ENCODE measurements around the gene ADPGK.

The ADPGK gene

DNA sequence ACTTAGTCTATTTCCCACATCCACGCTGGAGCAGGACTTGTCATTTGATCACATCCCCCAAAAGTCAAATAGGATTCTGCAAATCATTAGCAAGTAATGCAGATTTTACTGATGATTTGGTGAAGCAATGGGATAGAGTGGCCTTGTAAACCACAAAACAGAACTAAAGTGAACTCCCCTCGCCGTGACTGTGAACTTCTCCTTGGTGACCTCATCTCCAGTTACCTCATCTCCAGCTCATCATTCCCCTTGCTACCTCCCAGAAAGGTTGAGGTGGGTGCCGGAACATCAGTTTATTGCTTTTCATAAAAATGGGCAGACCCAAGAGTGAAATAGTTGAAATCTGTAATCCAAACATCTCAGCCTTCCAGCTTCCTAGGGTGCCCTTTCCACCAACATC lies 36.7 kb upstream of the ADPGK start:
- Histone ChIP-seq H3K9ac (ENCODE audit: low read depth, low read length, poor library complexity, severe bottlenecking) (no peak overlapping the region), H3K79me2 (ENCODE audit: insufficient read depth, low read length) (no peaks in the 10 kb centered on the region), H3K4me1 (ENCODE audit: insufficient read depth, low read length, poor library complexity, severe bottlenecking) (no peaks in the 10 kb centered on the region), H3K9me3 (ENCODE audit: insufficient read depth, low read depth, low read length) (no peaks in the 10 kb centered on the region), H3K27me3 (ENCODE audit: insufficient read depth, low read length, poor library complexity, severe bottlenecking) (no peaks in the 10 kb centered on the region), H2AFZ (ENCODE audit: low read length) (no peak overlapping the region), H3K9me2 (replicated peaks; ENCODE audit: low read depth, low read length) (no peaks in the 10 kb centered on the region), H3K4me3 (ENCODE audit: low read length, poor library complexity, severe bottlenecking) (no peak overlapping the region), H3F3A (ENCODE audit: low read depth) (no peaks in the 10 kb centered on the region), H4K20me1 (ENCODE audit: insufficient read depth, low read length, poor library complexity, severe bottlenecking) (no peaks in the 10 kb centered on the region), H3K36me3 (ENCODE audit: insufficient read depth, low read length) (no peaks in the 10 kb centered on the region), H3K4me2 (ENCODE audit: low read depth, low read length, poor library complexity, severe bottlenecking) (no peak overlapping the region)
- no peak for TF ChIP-seq EZH2phosphoT487 (IDR thresholded peaks at IDR 0.05; ENCODE audit: borderline replicate concordance)
- TF ChIP-seq, protein P1, sequence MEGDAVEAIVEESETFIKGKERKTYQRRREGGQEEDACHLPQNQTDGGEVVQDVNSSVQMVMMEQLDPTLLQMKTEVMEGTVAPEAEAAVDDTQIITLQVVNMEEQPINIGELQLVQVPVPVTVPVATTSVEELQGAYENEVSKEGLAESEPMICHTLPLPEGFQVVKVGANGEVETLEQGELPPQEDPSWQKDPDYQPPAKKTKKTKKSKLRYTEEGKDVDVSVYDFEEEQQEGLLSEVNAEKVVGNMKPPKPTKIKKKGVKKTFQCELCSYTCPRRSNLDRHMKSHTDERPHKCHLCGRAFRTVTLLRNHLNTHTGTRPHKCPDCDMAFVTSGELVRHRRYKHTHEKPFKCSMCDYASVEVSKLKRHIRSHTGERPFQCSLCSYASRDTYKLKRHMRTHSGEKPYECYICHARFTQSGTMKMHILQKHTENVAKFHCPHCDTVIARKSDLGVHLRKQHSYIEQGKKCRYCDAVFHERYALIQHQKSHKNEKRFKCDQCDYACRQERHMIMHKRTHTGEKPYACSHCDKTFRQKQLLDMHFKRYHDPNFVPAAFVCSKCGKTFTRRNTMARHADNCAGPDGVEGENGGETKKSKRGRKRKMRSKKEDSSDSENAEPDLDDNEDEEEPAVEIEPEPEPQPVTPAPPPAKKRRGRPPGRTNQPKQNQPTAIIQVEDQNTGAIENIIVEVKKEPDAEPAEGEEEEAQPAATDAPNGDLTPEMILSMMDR (conservative IDR thresholded peaks at IDR 0.05; ENCODE audit: low read length), result no peak

DNA sequence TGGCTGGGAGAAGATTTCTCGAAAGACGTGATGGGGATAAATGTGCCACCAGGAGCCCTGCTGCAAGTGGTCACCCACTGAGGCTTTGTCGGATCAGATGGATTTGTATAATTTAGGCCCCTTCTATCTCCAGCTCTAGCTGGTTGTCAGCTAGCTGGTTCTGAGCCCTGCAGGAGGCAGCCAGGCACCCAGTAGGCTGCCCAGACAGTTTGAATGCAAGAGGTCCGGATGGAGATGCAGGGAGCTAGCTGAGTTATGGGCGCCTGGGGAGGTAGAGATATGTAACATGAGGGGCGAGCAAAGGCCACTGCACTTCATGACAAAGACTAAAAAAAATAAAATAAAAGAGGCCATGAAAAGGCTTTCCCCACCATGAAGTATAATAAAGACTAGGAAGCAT lies 35.1 kb upstream of the ADPGK start:
- no peak overlapping the region for H2AFZ ChIP-seq (ENCODE audit: low read length)
- H3K4me1 ChIP-seq (ENCODE audit: insufficient read depth, low read length, poor library complexity, severe bottlenecking), result no peaks in the 10 kb centered on the region
- H3F3A ChIP-seq (ENCODE audit: low read depth), result no peaks in the 10 kb centered on the region
- H3K4me2 ChIP-seq (ENCODE audit: low read depth, low read length, poor library complexity, severe bottlenecking), result no peak overlapping the region
- H3K4me3 ChIP-seq (ENCODE audit: low read length, poor library complexity, severe bottlenecking), result no peak overlapping the region
- no peaks in the 10 kb centered on the region for H4K20me1 ChIP-seq (ENCODE audit: insufficient read depth, low read length, poor library complexity, severe bottlenecking)
- no peaks in the 10 kb centered on the region for H3K9me3 ChIP-seq (ENCODE audit: insufficient read depth, low read depth, low read length)
- no peaks in the 10 kb centered on the region for H3K36me3 ChIP-seq (ENCODE audit: insufficient read depth, low read length)
- H3K79me2 ChIP-seq (ENCODE audit: insufficient read depth, low read length), result no peaks in the 10 kb centered on the region
- H3K9ac ChIP-seq (ENCODE audit: low read depth, low read length, poor library complexity, severe bottlenecking), result no peak overlapping the region
- TF ChIP-seq EZH2phosphoT487 (IDR thresholded peaks at IDR 0.05; ENCODE audit: borderline replicate concordance), result no peak
- TF ChIP-seq, protein P1 (conservative IDR thresholded peaks at IDR 0.05; ENCODE audit: low read length), result no peak
- no peaks in the 10 kb centered on the region for H3K9me2 ChIP-seq (replicated peaks; ENCODE audit: low read depth, low read length)
- H3K27me3 ChIP-seq (ENCODE audit: insufficient read depth, low read length, poor library complexity, severe bottlenecking), result no peaks in the 10 kb centered on the region

DNA sequence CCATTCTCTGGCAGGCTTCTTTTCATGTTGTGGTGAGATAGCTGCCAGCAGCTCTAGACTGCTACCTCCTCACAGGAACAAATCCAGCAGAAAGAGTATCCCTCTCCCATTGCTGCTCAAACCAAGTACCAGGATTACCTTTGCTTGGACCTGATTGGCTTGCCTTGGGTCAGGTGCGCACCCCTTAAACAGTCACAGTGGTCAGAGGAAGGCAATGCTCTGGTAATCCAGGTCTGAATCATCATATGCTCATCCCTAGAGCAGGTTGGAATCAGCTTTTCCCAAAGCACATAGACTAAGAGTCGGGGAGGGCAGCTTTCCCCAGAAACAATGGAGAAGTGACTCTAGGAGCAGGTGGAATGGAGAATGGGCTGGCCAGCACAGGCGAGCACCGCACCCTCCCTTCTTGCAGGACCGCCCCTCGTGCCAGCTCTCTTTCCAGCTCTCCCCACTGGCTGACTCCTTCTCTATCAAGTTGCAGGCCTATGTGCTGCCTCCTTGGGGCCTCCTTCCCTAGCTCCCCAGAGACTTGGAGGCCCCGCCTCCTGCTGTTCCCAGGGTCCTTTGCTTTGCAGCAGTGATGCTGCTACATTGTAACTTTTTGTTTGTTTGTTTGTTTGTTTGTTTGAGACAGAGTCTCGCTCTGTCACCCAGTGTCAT lies 29.9 kb upstream of the ADPGK start:
- H2AFZ ChIP-seq (ENCODE audit: low read length), result no peak overlapping the region
- TF ChIP-seq, protein P1 (conservative IDR thresholded peaks at IDR 0.05; ENCODE audit: low read length), result no peak
- no peak for TF ChIP-seq EZH2phosphoT487 (IDR thresholded peaks at IDR 0.05; ENCODE audit: borderline replicate concordance)

More for the DNA sequence above, 29.9 kb upstream of the ADPGK start:
- Histone ChIP-seq H3K36me3 (ENCODE audit: insufficient read depth, low read length) (no peaks in the 10 kb centered on the region), H3K9ac (ENCODE audit: low read depth, low read length, poor library complexity, severe bottlenecking) (no peak overlapping the region), H3K9me2 (replicated peaks; ENCODE audit: low read depth, low read length) (no peaks in the 10 kb centered on the region), H3K4me2 (ENCODE audit: low read depth, low read length, poor library complexity, severe bottlenecking) (no peak overlapping the region), H3K4me3 (ENCODE audit: low read length, poor library complexity, severe bottlenecking) (no peak overlapping the region), H3K79me2 (ENCODE audit: insufficient read depth, low read length) (no peaks in the 10 kb centered on the region), H3K4me1 (ENCODE audit: insufficient read depth, low read length, poor library complexity, severe bottlenecking) (no peaks in the 10 kb centered on the region), H3K27me3 (ENCODE audit: insufficient read depth, low read length, poor library complexity, severe bottlenecking) (no peaks in the 10 kb centered on the region), H3F3A (ENCODE audit: low read depth) (no peaks in the 10 kb centered on the region), H3K9me3 (ENCODE audit: insufficient read depth, low read depth, low read length) (no peaks in the 10 kb centered on the region), H4K20me1 (ENCODE audit: insufficient read depth, low read length, poor library complexity, severe bottlenecking) (no peaks in the 10 kb centered on the region)

Measured in Loucy (cell line).